CD4-positive, alpha-beta T cell treated with Interleukin-17A for 4 hours (primary cell): Measurements from ENCODE around the gene KAZN.

Source experiments
- DNase-seq: peaks from one replicate; pipeline ENCODE4 v3.0.0-alpha.2; 2020; ENCODE audit warnings: mixed read lengths

KAZN gene

DNA sequence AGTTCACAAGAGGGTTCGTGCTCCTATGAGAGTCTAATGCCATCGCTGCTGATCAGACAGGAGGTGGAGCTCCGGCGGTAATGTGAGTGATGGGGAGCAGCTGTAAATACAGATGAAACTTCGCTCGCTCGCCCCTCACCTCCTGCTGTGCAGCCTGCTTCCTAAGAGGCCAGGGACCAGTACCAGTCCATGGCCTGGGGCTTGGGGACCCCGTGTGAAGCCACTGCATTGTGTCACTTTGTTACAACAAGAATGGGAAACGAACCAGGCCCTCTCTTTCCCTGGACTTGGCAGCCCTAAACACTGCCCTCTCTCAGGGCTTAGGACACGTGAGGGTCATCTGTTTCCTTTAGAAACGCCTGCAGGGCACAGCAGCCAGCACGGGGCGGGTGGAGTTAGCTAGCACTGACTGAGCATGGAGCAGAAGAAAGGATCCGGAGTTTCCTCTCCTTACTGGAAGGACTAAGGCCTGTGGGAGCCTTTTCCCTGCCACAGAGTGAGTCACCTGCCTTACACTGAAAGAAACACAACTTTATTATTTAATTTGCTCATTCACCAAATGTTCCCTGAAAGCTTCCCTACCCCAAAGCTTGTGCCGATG is 369.9 kb downstream of the KAZN start:
- no peak for DNase-seq

DNA sequence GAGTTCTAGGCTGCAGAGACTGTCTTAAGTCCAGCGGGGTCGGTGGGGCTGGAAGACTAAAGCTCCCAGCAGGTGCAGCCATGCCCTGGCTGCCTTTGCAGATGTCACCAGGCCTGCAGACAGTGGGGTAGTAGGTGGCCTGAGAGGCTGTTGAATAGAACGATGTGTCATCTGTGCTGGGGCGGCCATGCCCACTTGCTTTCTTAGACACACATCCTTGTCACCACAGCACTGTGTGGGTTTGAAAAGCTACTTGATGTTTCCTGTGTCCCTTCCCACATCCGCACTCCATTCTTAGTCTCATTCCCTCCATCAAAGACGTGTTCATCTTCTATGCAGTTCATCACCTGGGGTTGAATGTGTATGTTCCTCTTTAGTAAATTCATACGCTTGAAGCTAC is 370.5 kb downstream of the KAZN start:
- DNase-seq, result peak; percentile 34

DNA sequence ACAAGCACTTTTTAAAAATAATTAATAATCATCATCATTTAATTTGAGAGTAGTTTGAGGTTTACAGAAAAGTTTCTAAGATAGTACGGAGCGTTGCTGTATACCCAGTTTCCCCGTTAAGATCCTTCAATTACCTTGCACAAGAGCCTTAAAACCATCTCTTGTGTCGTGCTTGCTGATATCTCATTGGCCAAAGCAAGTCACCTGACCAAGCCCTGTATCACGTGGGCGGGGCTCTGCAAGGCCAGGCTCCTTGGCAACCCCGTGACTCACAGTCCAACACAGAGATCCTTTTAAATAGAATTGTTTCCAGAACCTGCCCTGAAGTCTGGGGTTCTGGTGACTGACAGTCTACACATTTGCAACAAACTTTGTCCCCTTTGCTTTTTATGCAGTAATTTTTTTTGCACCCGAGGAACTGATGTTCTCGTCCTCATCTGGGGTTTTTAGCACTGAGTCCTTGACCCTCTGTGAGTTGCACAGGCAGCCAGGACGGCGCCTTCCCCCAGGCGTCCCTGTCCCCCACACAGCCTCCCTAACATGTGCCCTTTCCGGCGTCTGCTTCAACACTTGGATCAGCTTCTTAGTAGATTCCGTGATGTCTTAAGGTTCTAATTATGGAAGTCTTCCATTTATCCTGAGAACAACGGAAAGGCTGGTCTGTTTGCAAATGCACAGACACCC is 371.8 kb downstream of the KAZN start:
- DNase-seq, result no peak

DNA sequence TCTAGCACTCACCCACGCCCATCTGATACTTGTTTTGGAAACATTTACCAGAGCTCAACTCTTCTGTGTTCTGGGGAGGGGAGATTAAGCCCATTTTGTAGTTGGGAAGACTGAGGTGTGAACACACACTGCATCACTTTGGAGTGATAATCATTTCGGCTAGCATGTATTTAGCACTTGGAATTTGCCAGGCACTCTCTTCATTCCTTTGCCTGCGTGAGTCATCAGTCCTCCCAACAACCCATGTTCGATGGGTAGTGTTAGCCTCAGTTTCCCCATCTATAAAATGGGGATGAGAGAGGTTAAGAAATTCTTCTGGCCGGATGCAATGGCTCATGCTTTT is 372.3 kb downstream of the KAZN start:
- DNase-seq, result no peak

DNA sequence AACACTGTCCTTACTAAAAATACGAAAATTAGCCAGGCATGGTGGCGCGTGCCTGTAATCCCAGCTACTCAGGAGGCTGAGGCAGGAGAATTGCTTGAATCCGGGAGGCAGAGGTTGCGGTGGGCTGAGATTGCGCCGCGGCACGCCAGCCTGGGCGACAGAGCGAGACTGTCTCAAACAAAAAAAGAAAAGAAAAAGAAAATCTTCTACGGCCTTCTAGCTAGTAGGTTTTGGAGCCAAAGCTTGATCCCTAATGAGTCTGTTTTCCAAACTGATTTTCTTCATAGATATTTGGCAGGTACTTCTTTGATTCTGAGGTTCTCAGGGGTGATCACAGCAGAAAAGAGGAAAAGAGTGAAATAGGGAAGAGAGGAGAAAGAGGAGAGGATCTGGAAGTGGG is 372.7 kb downstream of the KAZN start:
- DNase-seq, result no peak

DNA sequence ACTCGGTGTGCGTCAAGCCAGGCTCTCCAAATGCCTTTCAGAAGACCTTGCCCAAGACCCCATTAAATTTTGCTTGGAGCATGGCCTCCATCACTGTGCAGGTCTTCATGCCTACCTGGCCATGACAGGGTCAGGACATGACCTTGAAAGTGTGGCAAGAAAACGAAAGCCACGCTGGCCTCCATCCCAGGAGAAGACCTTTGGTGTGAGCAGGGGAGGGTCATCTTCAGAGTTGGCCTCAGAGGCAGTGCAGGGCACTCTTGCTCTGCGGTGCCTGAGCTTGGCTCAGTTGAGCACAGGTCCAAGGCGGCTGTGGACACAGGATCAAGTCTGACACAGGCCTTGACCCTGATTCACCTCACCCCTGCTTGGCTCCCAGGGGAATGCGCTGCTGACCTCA is 373.6 kb downstream of the KAZN start:
- DNase-seq, result no peak

DNA sequence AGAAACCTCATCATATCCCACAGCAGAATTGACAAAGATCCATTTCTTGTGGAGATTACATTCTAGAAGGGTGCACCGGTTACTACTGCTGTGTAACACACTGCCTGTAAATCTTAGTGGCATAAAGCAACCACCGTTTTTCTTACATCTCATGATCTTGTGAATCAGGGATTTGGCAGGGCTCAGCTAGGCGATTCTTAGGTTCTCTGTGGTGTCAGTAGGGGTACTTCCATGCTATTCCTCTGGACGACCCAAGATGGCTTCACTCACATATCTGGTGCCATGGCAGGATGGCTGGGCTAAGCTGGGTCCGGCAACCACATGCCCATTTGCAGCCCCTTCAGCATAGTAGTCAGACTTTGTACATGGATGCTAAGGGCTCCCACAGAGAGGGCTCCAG is 375.3 kb downstream of the KAZN start:
- no peak for DNase-seq

DNA sequence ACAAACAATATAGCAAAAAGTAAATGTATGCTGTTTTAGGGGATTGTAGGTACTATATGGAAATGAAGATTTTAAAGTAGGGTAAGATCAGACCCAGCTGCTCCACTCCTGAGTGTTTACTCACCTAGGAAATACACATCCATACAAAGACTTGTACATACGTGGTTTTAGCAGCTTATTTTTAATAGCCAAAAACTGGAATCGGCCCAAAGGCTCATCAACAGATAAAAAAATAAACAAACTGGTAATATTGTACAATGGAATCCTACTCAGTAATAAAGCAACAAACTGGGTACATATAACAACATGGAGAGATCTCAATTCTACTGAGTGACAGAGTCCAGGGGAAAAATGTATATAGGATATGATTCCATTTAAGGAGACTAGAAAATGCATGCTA is 375.9 kb downstream of the KAZN start:
- no peak for DNase-seq

DNA sequence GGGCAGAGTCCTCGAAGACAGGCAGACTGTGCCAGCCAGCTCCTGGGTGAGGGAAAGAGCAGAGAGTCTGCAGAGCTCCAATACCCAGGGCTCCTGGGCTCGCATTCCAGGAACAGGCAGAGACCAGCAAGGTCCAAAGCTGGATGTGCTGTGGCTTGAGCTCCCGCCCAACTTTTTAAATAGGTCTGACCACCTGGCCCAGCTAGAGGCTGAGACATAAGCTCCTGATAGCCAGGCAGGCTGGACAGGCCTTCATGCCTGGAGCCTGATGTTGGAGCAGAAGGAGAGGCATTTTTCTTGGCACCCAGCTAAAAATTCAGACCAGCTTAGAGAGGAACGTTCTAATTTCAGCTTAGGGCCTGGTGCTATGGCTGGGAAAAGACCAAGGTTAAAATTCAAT is 376.6 kb downstream of the KAZN start:
- DNase-seq, result no peak

DNA sequence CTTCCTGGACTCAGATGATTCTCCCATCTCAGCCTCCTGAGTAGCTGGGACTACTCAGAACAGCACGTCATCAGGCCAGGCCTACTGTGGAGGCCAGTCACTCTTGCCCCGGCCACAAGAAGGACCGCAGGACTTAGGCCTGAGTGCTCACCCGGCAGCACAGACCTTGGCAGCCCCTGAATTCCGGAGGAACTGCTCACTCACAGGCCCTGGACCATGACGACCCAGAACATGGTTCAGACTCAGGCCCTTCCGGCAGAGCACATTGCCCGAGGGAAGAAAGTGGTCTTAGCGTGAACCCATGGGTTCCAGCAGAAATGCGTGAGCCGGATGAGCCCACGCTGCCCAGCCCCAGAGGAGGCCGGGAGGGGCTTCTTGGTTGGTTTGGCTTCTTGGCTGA is 377.8 kb downstream of the KAZN start:
- DNase-seq, result no peak

DNA sequence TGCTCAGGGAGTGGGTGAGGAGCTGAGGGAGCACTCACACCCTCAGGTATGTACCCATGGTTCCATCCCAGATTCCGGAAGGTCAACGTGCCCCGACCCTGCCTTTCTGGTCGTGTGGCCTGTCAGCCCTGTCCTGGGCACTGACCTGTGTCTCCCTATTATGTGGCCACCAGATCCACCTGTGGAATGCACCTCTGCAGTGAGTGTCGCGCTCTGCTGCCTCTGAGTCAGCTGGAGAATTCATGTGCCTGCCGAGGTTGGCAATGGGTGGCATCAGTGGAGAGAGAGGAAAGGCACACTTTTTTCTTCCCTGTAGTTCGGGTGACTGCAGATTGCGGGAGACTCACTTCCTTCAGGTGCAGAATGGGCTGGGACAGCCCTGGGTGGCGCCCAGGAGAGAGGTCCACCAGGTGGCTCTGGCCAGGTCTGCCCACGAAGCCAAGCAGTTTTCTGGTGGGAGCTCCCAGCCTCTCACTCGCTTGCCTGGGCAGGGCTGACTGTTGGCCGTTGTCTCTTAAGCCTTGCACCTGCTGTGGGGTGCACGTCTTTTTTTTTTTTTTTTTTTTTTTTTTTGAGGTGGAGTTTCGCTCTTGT is 378.9 kb downstream of the KAZN start:
- DNase-seq, result no peak

DNA sequence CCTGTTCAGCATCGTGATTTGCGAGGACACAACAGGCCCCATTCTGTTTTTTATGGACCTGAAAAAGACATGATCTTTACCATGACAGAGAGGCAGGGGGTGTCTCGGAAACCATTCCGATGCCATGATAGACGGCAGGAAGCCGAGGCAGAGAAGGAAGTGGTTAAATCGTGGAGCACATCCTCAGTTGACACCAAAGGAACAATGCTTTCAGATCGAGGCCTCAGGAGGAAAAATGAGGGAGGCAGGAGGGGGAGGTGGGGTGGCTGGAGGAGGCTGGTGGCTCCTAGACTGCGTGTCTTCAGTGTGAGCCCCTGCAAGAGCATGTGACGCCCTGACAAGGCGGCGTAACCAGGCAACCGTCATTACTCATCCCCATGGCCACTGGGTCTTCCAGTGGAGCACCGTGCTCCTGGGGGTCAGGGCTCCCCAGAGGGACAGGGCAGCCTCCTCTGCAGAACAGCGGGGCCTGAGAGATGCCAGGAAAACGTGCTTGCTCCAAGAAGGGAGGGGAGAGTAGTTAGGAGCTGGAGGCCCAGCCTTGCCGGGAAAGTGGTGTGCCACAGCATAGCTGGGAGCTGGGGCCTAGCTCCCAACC is 382.2 kb downstream of the KAZN start:
- no peak for DNase-seq

DNA sequence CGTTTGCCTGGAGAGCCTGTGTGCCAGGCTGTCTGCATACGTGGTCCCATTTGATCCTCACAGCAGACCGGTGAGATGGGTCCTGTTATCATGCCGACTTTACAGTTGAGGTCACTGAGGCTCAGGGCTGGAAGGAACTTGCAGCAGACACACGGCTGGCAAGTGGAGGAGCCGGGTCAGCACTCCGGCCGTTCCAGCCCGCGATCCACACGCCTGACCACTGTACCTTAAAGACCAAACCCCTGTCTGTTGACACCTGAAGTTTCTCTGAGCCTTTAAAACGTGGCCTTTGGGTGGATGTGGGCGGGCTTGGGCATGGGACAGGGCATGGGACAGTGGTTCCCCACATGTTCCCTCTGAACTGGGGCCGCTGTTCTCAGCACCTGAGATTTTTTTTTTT is 383.5 kb downstream of the KAZN start:
- no peak for DNase-seq

DNA sequence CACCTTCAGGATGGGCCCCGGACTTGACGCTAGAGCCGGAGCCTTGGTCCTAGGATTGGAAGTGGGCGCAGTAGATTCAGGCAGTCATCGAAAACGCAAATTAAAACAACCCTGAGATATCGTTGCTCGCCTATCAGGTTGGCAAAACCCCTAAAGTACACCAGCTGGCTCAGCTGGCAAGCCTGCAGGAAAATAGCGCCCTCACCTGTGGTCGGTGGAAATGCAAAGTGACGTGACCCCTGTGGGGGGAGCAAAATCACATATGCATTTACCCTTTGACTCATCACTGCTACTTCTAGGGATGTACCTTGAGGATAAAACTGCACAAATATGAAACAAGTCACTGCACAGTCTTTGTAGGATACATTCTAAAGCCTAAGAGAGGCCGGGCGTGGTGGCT is 384.8 kb downstream of the KAZN start:
- no peak for DNase-seq

DNA sequence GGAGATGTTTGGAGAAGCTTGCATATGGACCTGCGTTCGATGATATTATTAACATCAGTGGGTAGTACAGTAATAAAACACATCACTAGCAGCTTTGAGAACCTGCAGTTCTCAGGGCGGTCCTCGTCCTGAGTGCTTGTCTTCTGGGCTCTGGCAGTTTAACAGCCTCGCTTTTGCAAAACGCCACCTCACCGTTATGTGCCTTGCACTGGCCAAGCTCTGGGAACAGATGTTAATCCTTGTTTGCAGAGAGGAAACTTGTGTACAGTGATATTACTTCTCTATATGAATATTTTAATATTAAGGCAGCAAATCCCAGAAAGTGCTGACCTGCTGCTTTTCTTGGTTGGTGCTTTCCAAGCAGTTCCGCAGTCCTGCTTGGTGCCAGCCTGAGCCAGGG is 387.7 kb downstream of the KAZN start:
- DNase-seq, result no peak

DNA sequence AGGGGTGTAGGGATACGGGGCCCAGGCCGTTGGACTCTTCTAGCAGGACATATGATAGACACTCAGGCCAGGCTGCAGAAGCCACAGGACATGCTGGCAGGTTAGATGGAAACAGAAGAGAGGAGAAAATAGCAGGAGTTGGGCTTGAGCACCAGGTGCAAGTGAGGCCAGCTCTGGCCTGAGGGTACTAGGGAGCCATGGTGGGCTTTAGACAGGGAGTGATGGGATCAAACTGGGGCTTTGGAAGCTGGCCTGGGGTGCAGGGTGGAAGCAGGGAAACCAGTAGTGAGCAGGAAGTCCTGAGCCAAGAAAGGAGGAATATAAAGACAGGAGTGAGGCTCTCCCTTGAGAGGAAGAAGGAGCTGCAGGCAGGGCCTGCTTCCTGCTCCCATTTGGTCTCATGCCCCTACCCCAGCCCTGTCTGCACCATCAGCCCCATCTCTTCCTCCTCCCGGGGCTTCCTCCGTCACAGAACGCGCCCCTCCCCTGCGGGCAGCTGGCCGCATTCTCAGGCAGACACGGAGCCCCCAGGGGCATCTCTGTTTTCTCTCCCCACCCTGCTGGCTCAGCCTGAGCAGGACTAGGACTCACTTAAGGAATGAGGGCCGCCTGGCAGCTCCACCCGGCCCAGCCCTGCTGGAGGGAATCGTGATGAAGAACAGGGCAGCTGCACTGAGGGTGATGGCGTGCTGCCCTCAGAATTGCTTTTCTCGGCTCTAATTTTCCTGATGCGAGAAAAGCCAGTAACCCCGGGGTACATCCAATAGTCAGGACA is 389.5 kb downstream of the KAZN start:
- DNase-seq, result no peak

DNA sequence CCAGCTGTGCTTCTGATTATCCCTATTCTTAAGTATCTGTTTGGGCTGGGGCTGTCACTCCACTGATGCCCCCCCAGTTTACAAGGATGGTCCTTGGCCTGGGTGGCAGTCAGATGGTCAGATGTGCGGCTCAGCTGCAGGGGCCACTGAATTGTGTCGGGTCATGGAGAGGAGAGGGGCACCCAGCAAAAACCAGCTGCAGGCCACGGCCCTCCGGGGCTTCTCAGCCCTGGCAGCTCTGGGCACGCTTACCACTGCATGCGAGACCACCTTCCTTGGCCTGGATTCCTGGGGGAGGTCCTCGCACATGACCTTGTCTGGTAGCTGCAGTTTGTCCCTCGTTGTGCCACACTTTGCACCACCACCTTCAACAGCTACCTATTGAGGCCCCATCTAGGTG is 390.2 kb downstream of the KAZN start:
- DNase-seq, result no peak

DNA sequence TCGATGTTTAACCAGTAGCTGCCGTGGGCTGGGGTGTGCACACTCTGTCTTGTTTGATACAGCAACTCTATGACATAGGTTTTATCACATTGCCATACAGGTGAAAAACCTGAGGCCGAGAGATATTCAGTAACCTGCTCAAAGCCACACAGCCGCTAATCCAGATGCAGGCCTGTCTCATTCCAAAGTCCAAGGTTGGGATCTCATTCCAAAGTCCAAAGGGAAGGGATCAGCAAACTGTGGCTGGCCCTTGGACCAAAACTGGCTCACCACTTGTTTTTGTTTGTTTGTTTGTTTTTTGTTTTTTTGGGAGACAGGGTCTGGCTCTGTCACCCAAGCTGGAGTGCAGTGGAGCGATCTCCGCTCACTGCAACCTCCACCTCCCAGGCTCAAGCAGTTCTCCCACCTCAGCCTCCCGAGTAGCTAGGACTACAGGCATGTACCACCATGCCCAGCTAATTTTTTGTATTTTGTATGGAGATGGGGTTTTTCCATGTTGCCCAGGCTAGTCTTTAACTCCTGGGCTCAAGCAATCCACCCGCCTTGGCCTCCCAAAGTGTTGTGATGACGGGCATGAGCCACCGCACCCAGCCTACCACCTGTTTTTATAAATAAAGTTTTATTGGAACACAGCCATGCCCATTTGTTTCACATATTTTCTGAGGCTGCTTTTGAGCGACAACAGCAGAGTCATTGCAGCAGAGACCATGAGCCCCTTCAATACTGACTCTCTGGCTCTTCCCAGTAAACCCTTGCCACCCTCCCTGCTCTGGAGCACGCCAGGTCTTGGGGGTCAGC is 391.6 kb downstream of the KAZN start:
- DNase-seq, result no peak

DNA sequence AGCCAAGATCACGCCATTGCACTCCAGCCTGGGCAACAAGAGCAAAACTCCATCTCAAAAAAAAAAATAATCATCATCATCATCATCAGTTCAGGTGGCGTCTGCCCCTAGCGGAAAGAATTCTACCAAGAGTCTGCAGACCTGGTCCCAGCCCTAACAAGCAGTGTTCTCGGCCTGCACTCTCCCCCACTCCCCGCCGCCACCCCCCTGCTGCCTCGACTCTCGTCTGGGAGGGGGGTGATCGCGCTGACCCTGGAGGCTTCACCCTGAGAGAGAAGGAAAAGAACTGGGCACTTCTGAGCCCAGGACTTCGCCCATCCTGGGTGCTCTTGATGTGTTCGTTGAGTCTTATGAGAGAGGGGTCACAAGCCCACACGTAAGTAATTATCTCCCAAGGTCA is 394.9 kb downstream of the KAZN start:
- no peak for DNase-seq

DNA sequence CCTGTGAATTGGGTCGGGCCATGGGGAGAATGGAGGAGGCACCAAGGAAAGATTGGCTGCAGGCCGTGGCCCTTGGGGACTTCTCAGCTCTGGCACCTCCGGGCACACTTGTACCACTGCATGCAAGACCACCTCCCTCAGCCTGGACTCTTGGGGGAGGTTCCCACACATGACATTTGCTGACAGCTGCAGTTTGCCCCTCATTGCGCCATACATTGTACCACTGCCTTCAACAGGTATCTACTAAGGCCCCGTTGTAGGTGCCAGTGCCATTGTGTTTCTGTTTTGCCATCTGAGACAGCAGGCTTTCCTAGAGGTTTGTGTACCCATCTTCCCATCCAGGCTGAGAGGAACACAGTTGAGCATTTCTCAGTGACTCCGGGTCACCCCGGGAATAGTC is 395.7 kb downstream of the KAZN start:
- DNase-seq, result no peak

DNA sequence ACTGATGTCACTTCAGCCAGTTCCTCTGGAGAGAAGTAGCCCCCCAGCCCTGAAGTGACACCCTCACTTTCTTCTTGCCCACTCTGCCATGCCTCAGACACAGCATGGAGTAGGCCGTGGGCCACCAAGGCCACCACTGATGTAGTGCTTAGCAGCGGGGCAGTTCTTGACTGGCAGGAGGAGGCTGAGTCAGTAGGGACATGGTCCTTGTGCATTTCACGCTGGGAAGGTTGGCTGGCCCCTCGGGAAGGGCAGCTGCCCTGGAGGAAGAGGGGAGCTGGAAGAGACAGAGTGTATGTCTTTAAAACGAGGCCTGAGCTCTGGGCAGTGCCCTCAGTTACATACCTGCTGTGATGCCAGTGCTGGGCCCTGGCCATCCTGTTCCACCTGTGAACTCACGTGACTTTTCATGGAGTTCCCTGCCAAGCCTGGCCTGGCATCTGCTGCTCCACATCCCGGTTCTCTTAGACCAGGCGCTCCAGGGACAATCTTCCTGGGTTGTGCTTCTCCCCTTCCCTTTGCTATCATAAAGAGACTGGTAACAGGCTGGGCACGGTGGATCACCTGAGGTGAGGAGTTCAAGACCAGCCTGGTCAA is 396.5 kb downstream of the KAZN start:
- no peak for DNase-seq
